ENCODE data around the gene FAM83F.

DNA sequence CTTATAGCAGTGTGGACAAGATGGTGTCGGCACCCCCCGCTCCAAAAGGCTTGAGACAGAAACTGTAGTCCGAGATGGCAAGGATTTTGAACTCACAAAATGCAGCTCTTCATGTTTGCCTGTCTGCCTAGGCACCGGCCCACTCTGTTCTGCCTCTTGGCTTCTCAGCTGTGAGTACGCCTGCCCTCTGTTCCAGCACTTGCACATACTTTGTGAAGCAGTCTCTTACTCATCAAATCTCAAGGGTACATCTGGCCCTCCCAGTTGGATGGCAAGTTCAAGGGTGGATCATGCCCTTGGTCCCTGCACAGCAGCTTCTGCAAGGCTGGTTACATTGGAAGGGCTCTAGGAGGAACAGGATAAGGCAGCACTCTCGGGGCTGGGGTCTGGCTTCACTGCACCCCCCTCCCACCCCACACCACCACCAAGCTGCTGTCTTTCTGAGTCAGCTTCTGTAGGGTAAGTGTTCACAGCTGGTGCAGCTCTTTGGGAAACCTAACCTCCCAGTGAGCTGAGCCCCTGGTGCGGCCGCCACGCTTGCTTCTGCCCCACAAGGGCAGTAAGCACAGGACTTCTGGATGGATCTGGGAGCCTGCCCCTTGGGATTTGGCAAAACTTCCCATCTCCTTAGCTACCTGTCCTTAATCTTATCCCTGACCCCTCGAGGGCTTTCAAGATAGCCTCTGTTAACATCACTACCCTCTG is 37.2 kb downstream of the FAM83F start:
- TF ChIP-seq, protein P1, sequence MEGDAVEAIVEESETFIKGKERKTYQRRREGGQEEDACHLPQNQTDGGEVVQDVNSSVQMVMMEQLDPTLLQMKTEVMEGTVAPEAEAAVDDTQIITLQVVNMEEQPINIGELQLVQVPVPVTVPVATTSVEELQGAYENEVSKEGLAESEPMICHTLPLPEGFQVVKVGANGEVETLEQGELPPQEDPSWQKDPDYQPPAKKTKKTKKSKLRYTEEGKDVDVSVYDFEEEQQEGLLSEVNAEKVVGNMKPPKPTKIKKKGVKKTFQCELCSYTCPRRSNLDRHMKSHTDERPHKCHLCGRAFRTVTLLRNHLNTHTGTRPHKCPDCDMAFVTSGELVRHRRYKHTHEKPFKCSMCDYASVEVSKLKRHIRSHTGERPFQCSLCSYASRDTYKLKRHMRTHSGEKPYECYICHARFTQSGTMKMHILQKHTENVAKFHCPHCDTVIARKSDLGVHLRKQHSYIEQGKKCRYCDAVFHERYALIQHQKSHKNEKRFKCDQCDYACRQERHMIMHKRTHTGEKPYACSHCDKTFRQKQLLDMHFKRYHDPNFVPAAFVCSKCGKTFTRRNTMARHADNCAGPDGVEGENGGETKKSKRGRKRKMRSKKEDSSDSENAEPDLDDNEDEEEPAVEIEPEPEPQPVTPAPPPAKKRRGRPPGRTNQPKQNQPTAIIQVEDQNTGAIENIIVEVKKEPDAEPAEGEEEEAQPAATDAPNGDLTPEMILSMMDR (IDR thresholded peaks at IDR 0.05) = no peak
- no peak for TF ChIP-seq POLR2A (IDR thresholded peaks at IDR 0.05)
